Activated CD8-positive, alpha-beta memory T cell treated with anti-CD3 and anti-CD28 coated beads, Interleukin-2, amount 50 U/mL, for 1 hour (primary cell): ENCODE results near the gene PHYHD1.

Source experiments
- DNase-seq: peaks from one replicate; pipeline ENCODE4 v3.0.0-alpha.2; 2020; ENCODE audit errors: extremely low read depth

Gene PHYHD1

GRCh38 chr9:128972956-128973355 is 52.2 kb downstream of the PHYHD1 start:
- no peak for DNase-seq

GRCh38 chr9:128979111-128979510 is 58.3 kb downstream of the PHYHD1 start:
- no peak for DNase-seq

GRCh38 chr9:128983536-128983935 is 62.8 kb downstream of the PHYHD1 start:
- no peak for DNase-seq

GRCh38 chr9:128986671-128987070 is 65.9 kb downstream of the PHYHD1 start:
- DNase-seq: no peak

GRCh38 chr9:128987805-128988204 is 67.0 kb downstream of the PHYHD1 start:
- DNase-seq: no peak
